Osteoblast (primary cell): Measurements from ENCODE around the gene FAM162A. TPM values are rescaled to one million over a fixed set of nuclear protein-coding genes. Genes with fewer than 3 reads are reported as not detected.

Experiments used
- DNase-seq: peaks from one replicate; pipeline ENCODE4 v3.0.0; 2011; ENCODE audit warnings: low spot score, mixed read lengths; ENCODE audit not compliant: insufficient read length; ENCODE audit errors: missing footprints
- H2AFZ ChIP-seq: 2 replicates; pipeline ENCODE4 v1.6.0; 2011; ENCODE audit warnings: mild to moderate bottlenecking, low read length
- H3K27ac ChIP-seq: 2 replicates; pipeline ENCODE4 v1.5.1; 2011; ENCODE audit warnings: mild to moderate bottlenecking, low read depth, low read length, moderate library complexity
- H3K27me3 ChIP-seq: 2 replicates; pipeline ENCODE4 v1.6.0; 2012; ENCODE audit warnings: mild to moderate bottlenecking, control low read depth, inconsistent platforms, low read length, moderate library complexity; ENCODE audit not compliant: insufficient read depth
- H3K36me3 ChIP-seq: 2 replicates; pipeline ENCODE4 v1.5.1; 2011; ENCODE audit warnings: mild to moderate bottlenecking, low read length, control low read depth, moderate library complexity; ENCODE audit not compliant: insufficient read depth
- H3K4me1 ChIP-seq: 2 replicates; pipeline ENCODE4 v1.5.1; 2011; ENCODE audit warnings: mild to moderate bottlenecking, low read length, control low read depth, moderate library complexity; ENCODE audit not compliant: insufficient read depth
- H3K4me2 ChIP-seq: 2 replicates; pipeline ENCODE4 v1.6.0; 2011; ENCODE audit warnings: mild to moderate bottlenecking, low read length; ENCODE audit not compliant: insufficient read depth
- H3K4me3 ChIP-seq: fragments of 200-600 bp; sonication (generic); 3 replicates; pipeline ENCODE4 v1.5.1; 2012; ENCODE audit warnings: mild to moderate bottlenecking, low read length, inconsistent platforms; ENCODE audit not compliant: insufficient read depth
- H3K79me2 ChIP-seq: 2 replicates; pipeline ENCODE4 v1.6.0; 2012; ENCODE audit warnings: mild to moderate bottlenecking, low read length, control low read depth, inconsistent platforms; ENCODE audit not compliant: insufficient read depth
- H3K9me3 ChIP-seq: 2 replicates; pipeline ENCODE4 v1.5.1; 2011; ENCODE audit warnings: low read depth, low read length, control low read depth
- H4K20me1 ChIP-seq: 2 replicates; pipeline ENCODE4 v1.6.0; 2012; ENCODE audit warnings: mild to moderate bottlenecking, low read length, control low read depth; ENCODE audit not compliant: insufficient read depth
- CTCF ChIP-seq: IDR thresholded peaks from 2 replicates; pipeline ENCODE4 v1.5.1; 2011; ENCODE audit warnings: mild to moderate bottlenecking, low read depth, low read length, moderate library complexity; ENCODE audit errors: extremely low read depth
- total RNA-seq: library from RNA; depleted of rRNA; stranded (reverse); fragments of >200 nt; gene quantifications from 2 replicates; pipeline ENCODE4 v1.2.3, GENCODE V29; 2012

Gene FAM162A
- total RNA-seq, 1 donor = 6.5 TPM

- no peak for DNase-seq
- TF ChIP-seq CTCF = no peak
- Histone ChIP-seq H4K20me1 (no peaks in the 10 kb centered on the region), H3K27ac (no peak overlapping the region), H3K4me2 (peak overlapping the region; percentile 40), H3K4me3 (no peak overlapping the region), H3K4me1 (peaks cover 2% of the 10 kb centered on the region), H2AFZ (no peak overlapping the region), H3K79me2 (no peaks in the 10 kb centered on the region), H3K36me3 (no peaks in the 10 kb centered on the region), H3K27me3 (no peaks in the 10 kb centered on the region), H3K9me3 (no peaks in the 10 kb centered on the region)
These were observed 33.1 kb upstream of the FAM162A start for GRCh38 chr3:122350814-122351418.

- Histone ChIP-seq H3K79me2 (no peaks in the 10 kb centered on the region), H3K27me3 (no peaks in the 10 kb centered on the region), H3K36me3 (no peaks in the 10 kb centered on the region), H3K9me3 (no peaks in the 10 kb centered on the region), H3K4me3 (no peak overlapping the region), H4K20me1 (no peaks in the 10 kb centered on the region), H3K27ac (no peak overlapping the region), H3K4me2 (no peak overlapping the region), H3K4me1 (peaks cover 2% of the 10 kb centered on the region), H2AFZ (no peak overlapping the region)
- TF ChIP-seq CTCF = no peak
- no peak for DNase-seq
These were observed 32.4 kb upstream of the FAM162A start for GRCh38 chr3:122351612-122352011.

- Histone ChIP-seq H2AFZ (no peak overlapping the region), H3K4me2 (no peak overlapping the region), H3K27ac (no peak overlapping the region), H3K4me1 (peaks cover 2% of the 10 kb centered on the region), H3K27me3 (no peaks in the 10 kb centered on the region), H3K36me3 (no peaks in the 10 kb centered on the region), H3K79me2 (no peaks in the 10 kb centered on the region), H3K9me3 (no peaks in the 10 kb centered on the region), H4K20me1 (no peaks in the 10 kb centered on the region), H3K4me3 (no peak overlapping the region)
- TF ChIP-seq CTCF = no peak
- no peak for DNase-seq
These were observed 30.8 kb upstream of the FAM162A start for GRCh38 chr3:122353215-122353614.

GRCh38 chr3:122353893-122354401 is 30.0 kb upstream of the FAM162A start:
- H2AFZ ChIP-seq = no peak overlapping the region
- no peaks in the 10 kb centered on the region for H3K9me3 ChIP-seq
- no peak overlapping the region for H3K4me3 ChIP-seq
- H4K20me1 ChIP-seq = no peaks in the 10 kb centered on the region
- no peak for DNase-seq
- no peak for TF ChIP-seq CTCF
- no peaks in the 10 kb centered on the region for H3K27me3 ChIP-seq
- H3K27ac ChIP-seq = no peak overlapping the region
- H3K4me2 ChIP-seq = no peak overlapping the region
- H3K36me3 ChIP-seq = no peaks in the 10 kb centered on the region
- no peaks in the 10 kb centered on the region for H3K79me2 ChIP-seq
- H3K4me1 ChIP-seq = peaks cover 2% of the 10 kb centered on the region
